ENCODE results near the gene EMID1.

EMID1 gene

DNA sequence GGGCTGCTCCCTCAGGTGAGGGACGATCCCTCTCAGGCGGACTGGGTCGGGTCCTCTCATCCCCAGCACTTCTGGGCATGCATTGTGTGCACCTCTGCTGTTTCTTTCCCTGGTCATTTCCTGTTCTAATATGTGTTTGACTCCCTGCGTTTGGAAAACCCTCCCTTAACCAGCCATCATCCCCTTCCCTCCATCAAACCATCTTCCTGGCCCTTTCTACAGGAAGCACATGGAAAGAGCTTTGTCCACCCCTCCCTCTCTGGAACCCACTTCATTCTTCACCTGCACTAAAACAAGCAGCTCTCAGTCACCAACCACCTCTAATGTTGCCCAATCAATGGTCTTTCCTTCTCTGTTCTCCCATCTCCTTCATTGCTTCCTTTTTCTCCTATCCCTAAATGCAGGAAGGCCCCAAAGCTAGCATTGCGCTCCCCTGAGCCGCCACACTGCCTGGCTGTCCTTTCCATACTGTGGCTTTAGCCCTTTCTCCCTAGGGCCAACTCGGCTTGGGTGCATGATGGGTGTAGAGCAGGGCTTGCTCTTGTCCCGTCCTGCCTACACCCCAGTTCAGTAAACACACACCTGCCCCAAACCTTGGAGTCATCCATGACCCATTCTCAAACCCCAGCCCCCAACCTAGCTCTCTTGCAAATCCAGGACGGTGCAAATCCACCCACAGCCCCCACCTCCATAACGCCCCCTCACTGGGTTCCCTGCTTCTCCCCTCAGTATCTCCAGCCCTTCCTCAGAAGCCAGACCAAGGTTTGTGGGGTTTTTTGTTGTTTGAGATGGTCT is 95.3 kb downstream of the EMID1 start:
- no peak for DNase-seq

DNA sequence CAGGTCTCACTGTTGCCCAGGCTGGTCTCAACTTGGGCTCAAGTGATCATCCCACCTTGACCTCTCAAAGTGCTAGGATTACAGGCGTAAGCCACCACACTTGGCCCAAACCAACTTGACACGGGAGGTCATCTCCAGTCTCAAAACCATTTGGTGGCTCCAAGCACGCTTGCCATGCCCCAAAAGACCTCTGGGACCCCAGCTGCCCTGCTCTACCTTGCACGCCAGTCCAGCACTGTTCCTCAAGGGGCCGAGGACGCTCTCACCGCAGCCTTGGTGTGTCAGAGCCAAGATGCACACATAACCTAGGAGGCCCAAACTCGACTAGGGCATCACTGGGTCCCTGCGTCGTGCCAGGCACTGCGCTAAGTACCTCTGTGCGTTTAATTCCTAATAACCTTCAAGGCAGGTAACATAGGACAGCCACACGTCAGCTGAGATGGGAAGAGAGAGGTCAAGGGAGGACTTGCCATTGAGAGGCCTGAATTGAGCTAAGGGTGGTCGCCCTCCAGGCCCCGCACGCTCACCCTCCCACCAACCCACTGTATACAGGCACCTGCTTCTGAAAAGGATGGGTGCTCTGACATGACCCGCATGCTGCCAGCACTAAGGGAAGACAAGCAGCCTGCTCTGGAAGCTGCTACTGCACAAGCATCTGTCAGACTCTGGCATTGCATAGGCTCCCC is 96.2 kb downstream of the EMID1 start:
- DNase-seq: no peak

DNA sequence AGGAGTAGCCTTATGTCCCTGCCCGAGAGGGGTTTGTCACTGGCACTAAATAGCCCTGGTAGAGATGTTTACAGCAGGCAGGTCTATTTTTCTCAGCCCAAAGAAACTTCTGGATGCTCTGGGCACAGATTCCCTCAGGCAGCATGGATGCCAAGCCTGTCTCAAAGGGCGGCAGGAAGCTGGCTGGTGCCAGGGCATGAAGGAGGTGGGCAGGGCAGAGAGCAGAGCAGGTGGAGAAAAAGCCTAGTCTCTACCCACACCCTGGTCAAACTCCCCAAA is 96.6 kb downstream of the EMID1 start:
- DNase-seq: no peak

DNA sequence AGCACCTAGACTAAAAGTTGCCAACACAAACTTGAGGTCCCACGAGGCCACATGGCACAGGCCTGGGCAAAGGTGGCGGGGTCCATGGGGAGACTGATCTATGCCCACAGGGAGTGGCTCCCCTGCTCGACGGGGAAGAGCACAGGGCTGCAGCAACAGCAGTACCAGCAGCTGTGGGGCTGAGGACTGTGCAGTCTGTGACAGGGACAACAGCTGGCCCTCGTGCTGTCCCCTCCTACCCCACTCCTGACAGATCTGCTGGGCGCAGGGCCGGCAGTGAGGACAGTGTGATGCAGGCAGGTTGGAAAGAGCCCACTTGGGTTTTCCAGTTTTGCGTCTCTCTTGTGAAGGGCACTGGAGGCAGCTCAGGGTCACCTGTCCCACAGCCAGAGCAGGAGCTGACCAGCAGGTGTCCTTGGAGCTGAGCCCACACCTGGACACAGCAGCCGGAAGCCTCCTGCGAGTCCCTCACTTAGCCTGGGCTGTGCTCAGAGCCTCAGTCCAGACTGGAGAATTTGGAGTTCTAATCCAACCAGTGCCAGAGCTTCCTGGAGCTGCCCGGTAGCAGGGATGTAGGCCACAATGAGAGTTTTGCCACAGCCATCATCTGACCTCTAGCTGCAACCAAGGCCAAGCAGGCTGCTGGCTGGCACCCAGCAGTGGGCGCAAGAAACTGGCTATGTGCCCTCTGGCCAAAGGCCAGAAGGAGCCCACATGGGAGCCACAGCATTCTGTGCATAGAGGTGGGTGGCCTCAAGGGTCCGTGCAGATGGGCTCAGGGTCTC is 97.2 kb downstream of the EMID1 start:
- no peak for DNase-seq

DNA sequence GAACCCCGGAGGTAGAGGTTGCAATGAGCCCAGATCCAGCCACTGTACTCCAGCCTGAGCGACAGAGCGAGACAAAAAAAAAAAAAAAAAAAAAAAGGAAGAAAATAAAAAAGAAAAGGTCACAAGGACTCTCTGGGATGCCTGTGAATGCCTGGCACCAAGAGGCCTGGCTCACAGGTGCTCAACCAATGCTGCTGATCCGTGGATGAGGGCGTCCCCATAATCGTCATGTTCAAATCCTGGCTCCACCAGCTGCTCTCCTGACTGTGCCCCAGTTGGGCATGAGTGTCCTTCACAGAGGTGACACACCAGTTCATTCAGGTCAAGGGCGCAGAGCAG is 100.1 kb downstream of the EMID1 start:
- DNase-seq: no peak

DNA sequence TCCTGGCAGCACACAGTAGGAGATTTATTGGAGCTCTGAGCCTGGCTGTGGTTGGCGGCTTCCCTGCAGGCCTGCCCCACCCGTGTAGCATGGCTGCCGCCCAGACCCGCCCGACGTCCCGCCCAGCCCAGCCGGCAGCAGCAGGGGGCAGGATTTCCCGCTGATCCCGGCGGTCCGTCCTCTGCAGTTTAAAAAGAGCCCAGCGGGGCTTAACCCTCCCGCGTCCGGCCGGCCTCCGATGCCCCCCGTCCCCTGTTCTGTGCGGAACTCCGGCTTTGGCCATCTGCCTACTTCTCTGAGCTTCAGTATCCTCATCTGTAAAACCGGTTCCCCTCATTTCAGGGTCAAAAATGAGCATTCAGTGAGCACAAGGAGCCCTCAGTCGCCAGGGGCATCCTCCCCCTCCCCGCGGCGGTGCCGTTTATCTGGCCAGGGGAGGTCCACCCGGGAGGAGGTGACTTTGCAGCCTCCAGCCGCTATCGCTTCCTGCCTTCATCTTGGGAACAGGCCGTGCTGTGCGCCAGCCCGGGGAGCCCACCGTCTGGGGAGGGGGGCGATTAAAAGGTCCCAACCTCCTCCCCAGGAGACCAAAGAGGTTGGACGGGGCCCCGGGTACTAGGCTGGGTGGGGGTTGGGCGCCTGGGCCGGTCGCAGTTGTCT is 100.6 kb downstream of the EMID1 start, which contains the start of gene GAS2L1:
Gene GAS2L1 (plus strand): TSS at position 476 of the 660 bp plus-strand sequence. CDS start 1,456 bp downstream, outside the sequence.
- DNase-seq: no peak

DNA sequence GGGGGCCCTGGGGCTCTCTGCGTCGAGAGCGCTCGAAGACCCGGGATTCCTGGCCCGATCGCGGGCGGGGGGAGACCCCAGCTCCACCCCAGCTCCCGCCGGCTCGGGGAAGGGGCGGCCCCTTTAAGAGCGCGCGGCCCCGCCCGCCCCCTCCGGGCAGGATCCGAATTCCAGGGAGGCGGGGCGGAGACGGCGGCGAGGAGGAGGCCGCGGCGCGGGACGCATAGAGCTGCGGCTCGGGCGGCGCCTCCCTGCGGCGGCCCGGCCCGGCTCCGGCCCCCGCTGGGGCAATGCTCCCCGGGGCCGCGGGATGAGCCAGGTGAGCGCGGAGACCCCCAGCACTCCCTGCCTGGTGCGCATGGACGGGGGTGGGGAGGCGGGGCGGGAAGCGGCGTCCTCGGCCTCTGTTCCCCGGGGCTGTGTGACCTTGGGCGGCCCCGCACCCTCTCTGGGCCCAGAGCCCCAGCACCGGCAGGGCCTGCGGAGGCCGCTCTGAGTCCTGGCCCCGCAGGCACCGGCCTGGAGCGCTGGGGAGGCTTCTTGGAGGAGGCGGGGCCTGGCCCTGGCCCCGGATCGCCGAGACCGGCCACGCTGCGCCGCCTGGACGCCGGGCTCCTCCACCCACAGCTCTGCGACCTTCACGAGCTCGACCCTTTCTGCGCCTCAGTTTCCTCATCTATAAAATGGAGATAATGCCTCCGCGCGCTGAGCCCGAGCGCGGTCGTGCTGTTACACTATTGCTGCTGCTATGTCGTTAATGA is 101.3 kb downstream of the EMID1 start:
- DNase-seq: no peak

DNA sequence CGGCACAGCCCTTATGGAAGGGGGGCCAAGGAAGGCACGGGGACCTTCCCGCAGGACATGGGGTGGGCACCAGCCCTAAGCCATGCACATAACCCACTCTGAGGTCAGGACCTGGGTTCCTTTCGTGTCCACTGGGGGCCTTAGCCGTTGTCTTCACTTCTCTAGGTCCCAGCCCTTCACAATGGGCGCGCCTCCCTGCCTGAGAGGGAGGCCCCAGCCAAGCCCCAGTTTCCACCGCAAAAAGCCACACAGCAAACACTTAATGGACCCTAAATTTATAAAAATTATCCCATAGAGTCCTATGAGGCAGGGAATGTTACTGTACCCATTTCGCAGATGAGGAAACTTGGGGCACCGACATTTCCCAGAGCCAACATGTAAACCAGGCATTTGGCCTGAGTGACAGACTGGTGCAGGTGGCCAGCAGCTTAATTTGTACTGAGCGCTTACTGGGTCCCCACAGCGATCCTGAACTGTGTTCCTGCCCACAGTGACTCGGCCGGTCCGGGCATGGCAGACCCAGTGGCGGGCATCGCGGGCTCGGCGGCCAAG is 102.0 kb downstream of the EMID1 start:
- DNase-seq: no peak

DNA sequence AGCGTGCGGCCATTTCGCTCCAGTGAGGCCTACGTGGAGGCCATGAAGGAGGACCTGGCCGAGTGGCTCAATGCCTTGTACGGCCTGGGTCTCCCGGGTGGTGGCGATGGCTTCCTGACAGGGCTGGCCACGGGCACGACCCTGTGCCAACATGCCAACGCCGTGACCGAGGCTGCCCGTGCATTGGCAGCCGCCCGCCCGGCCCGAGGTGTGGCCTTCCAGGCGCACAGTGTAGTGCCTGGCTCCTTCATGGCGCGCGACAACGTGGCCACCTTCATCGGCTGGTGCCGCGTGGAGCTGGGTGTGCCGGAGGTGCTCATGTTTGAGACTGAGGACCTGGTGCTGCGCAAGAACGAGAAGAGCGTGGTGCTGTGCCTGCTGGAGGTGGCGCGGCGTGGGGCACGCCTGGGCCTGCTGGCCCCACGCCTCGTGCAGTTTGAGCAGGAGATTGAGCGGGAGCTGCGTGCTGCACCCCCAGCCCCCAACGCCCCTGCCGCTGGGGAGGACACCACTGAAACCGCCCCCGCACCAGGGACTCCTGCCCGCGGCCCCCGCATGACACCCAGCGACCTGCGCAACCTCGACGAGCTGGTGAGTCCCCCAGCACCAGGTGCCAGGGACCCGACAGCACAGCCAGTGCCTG is 102.6 kb downstream of the EMID1 start:
- no peak for DNase-seq

DNA sequence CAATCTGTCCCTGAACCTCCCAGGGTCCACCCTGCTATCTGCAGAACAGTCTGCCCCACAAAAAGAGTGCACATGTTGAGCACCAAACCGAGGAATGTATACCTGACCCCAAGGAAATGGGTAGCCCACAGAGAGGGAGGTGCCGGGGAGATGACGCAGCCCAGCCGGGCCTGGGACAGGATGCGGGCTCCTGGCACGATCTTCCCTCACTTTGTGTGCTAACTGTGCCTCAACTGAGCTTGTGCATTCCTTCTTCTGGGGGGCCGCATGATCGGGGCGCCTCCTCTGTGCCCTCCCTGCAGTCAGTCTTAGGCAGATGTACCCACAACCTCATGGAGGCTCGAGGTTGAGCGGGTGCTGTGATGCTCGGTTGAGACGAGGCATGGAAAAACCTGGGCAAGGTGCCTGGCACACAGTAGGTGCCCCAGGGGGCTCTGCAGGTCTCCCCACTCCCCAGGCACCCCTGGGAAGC is 103.1 kb downstream of the EMID1 start:
- DNase-seq: no peak
